ENCODE data around the gene GNRHR.

Gene GNRHR

GRCh38 chr4:67702166-67702565 lies 52.0 kb downstream of the GNRHR start:
- no peak for DNase-seq (ENCODE audit: low read depth, low spot score)
- peak overlapping the region; percentile 91 for H3K27ac ChIP-seq

GRCh38 chr4:67701517-67701850 lies 52.7 kb downstream of the GNRHR start:
- DNase-seq (ENCODE audit: low read depth, low spot score): no peak

GRCh38 chr4:67700738-67701516 lies 53.3 kb downstream of the GNRHR start, which contains the start of gene UBA6:
Gene UBA6, minus strand, starts transcription at chr4:67701155. Its CDS starts 36 bp downstream, at chr4:67701119.
- peak; percentile 83 for DNase-seq (ENCODE audit: low read depth, low spot score)
- peak within 1 kb of the TSS; percentile 91 for H3K27ac ChIP-seq

More at GRCh38 chr4:67701517-67701850, 52.7 kb downstream of the GNRHR start:
- H3K27ac ChIP-seq: peak overlapping the region; percentile 91

- peak overlapping the region; percentile 91 for H3K27ac ChIP-seq
- DNase-seq (ENCODE audit: low read depth, low spot score): no peak
Observed at GRCh38 chr4:67700116-67700737, 54.0 kb downstream of the GNRHR start.

GRCh38 chr4:67699603-67700002 lies 54.6 kb downstream of the GNRHR start:
- DNase-seq (ENCODE audit: low read depth, low spot score): no peak
- peak overlapping the region; percentile 91 for H3K27ac ChIP-seq

- H3K27ac ChIP-seq: no peak overlapping the region
- DNase-seq (ENCODE audit: low read depth, low spot score): no peak
Observed at GRCh38 chr4:67697860-67698687, 56.1 kb downstream of the GNRHR start.

GRCh38 chr4:67696061-67696460 lies 58.1 kb downstream of the GNRHR start:
- DNase-seq (ENCODE audit: low read depth, low spot score): no peak
- H3K27ac ChIP-seq: no peak overlapping the region

GRCh38 chr4:67694662-67695061 lies 59.5 kb downstream of the GNRHR start:
- DNase-seq (ENCODE audit: low read depth, low spot score): no peak
- no peak overlapping the region for H3K27ac ChIP-seq

- DNase-seq (ENCODE audit: low read depth, low spot score): no peak
- no peak overlapping the region for H3K27ac ChIP-seq
Observed at GRCh38 chr4:67691328-67691727, 62.9 kb downstream of the GNRHR start.

Data from epithelial cell of prostate (primary cell).